Femur (tissue), 1 donor: Measurements from ENCODE around the gene CISD1.
"Not testable (repeated sequence)": the region's sequence is repeated elsewhere in the genome, so short reads cannot be mapped to it uniquely, and the experiment has no call there.

Experiments used
- DNase-seq: peaks from one replicate; pipeline ENCODE4 v3.0.0-alpha.2; 2017

CISD1 gene

DNA sequence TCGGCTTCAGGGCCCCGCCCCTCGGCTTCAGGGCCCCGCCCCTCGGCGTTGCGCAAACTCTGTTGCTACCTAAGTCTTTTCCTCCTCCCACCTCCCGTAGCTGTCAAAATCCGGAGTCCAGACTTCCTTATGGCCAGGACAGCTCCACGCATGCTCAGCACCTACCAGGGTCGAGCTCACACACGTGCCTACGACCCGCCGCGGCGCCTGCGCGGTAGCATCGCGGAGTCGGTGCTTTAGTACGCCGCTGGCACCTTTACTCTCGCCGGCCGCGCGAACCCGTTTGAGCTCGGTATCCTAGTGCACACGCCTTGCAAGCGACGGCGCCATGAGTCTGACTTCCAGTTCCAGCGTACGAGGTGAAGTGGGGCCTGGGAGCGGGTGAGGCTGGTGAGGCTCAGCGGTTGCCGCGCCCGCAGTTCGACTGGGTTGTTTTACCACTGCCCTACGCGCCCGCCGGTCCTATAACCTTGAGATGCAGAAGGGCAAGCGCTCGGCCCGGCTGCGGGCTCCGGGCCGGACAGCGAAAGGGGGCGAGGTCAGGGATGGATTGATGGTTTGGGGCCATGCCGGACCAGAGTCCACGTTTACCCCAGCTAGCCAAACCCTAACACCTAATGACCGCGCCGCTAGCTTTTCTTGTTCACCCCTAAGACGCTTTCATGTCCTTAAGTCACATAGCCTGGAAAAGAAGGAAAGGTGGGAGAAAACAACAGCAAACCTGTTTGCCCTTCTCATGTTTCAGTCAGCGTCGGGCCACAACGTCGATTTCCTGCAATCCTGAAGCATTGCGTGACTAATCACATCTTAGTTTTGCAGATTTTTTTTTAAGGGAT is at the start of gene CISD1:
Gene CISD1, plus strand, starts transcription at position 217 of the 836 bp plus-strand sequence. Its CDS starts 112 bp downstream, at position 329.
- peak; percentile 97 for DNase-seq

DNA sequence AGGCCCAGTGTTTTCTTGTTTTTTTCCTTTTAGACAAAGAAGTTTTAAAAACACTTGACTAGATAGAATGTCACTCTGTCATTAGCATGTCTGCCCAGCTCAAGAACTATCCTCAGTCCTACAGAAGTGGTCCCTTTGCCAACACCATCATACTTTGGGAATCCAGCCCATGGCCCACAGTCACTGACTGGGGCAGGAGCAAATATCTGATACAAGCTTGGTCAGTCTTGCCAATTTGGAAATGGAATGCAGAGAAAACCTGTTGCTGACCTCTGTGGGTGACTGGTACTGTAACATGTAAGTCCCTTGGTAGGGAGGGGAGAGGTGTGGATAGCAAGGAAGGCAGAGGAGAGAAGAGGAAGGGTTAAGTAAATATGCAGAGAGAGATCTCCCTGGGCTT is 49.1 kb upstream of the CISD1 start:
- DNase-seq = no peak

DNA sequence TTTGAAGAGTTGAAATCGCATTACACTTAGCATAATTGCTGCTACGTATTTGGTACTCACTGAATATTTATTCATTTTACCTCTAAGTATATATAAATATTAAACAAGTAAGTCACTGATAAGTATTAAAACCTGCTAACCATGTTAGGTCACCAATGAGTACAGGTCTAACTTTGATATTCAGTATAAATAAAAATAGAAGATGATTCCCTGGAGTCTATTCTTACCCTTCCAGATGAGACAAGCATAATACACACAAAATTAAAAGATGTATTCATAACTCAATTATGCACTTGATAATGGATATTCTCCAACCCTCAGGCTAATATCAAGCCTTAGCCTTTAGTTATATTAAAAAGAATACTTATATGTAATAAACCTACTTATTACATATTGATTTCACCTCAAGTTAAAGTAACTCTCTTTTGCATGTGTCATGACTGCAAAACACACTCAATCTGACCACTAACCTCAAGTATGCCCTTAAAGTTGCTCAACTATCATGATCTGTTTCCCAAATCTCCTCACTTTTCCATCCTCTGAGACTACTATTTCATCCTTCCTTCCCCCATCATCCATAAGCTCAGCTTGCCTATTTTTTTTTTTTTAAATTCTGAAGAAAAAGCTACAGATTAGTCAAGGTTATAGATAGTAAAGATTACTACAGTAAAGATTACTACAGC is 48.1 kb upstream of the CISD1 start:
- DNase-seq = no peak

DNA sequence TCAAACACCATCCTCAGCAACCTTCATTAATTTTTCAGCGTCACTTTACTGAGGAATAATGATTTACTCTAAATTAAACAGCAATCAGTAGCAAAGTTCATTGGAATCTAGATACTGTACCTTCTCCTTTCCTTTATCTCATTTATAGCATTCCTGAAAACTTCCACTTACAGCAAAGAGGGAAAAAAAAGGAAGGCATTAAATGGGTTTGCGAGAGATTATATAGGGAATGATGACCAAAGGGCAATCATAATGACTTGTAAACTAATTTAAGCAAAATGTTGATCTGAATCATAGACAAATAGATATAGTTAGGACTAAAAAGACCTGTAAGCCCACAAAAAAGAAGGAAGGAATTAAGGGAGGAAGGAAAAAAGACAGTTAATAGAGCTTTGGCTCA is 43.3 kb upstream of the CISD1 start:
- DNase-seq = no peak

DNA sequence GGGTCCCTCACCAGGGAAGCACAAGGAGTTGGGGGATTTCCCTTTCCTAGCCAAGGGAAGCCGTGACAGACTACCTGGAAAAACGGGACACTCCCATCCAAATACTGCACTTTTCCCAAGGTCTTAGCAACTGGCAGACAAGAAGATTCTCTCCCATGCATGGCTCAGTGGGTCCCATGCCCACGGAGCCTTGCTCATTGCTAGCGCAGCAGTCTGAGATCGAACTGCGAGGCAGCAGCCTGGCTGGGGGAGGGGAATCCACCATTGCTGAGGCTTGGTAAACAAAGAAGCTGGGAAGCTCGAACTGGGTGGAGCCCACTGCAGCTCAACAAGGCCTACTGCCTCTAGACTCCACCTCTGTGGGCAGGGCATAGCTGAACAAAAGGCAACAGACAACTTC is 39.1 kb upstream of the CISD1 start:
- not testable (repeated sequence) for DNase-seq

DNA sequence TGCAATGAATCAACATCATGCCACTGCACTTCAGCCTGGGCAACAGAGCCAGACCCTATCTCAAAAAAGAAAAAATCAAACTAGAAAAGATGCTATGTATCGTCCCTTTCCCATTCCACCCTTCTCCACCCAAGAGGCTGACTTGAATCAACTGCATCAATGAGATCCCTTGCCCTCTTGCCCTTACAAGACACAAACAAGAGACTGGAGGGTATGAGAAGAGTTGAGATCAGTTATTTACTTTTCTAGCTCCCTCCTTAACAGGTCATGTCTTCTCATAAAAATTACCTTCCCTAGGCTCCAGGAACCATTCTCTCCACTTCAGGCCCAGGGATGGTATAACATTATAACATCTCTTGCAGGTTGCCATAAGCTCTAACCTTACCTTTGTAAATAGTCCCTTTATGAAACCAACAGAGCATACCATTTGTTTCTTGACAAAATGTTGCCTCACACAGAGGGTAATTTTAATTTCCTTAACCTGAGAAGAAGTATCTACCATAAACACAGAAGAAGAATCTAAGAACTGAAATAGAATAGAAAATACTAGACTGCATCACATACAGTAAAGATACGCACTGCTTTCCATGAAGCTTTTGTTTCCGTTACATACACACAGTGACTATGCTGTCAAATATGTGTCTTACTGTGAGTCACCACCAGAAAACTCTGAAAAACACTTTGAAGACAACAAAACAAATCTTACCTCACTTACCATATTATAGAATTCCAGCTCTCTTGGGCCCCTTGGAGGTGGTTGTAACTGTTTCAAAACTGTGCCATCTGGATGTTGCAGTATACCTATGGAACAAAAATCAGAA is 31.7 kb upstream of the CISD1 start:
- DNase-seq = no peak

DNA sequence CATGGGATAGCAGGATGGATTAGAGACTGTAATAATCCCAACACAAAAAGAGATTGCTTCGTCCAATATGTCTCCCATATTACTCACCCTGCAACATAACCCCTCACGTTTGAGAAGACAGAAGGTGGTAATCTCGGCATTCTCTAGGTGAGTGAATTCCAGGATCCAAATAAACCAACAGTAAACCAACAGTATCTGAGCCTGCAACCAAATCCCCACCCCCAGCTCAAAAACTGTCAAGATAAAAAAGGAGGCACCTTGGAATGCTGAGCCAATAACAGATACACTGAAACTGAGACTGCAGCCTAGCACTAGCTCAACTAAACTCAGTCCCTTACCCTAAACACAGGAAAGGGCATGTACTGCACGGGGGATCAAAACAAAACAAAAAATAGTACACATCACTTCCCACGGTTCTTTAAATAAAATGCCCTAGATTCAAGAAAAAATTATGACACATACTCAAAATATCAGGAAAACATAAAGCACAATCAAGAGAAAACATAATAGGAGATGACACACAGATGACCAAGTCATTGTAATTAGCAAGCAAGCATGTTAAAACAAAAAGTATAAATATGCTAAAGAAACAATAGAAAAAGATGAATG is 29.3 kb upstream of the CISD1 start:
- DNase-seq = no peak

DNA sequence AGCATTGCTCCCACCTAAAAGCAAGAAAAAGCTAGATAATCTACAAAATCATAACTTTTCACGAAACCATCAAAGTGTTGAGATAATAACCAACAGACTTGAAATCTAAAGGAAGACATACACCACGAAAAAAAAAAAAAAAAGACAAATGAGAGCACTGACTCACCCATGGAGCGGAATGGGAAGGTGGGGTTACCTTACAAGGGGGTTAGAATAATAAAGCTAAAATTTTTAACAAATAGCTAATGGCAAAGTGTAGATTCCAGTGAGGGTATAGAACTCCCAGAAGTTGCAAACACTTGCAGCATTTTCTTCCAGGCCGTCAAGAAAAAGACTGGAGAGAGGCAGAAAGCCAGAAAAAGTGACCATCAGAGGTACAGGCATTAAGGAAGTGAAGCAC is 28.4 kb upstream of the CISD1 start:
- DNase-seq = no peak

DNA sequence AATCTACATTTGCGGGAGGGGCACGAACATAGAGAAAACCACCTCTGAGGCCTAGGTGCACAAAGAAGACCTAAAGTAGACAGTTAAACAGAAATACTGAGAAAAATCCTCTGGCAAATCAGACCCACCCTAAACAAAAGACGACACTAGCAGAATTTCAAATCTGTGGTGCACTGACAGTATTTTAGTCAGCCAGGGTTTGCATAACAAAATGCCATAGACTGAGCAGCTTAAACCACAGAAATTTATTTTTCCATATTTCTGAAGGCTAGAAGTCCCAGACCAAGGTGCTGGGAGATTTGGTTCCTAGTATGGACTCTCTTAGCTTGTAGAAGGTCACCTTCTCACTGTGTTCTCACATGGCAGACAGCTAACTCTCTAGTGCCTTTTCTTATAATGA is 27.6 kb upstream of the CISD1 start:
- DNase-seq = no peak

DNA sequence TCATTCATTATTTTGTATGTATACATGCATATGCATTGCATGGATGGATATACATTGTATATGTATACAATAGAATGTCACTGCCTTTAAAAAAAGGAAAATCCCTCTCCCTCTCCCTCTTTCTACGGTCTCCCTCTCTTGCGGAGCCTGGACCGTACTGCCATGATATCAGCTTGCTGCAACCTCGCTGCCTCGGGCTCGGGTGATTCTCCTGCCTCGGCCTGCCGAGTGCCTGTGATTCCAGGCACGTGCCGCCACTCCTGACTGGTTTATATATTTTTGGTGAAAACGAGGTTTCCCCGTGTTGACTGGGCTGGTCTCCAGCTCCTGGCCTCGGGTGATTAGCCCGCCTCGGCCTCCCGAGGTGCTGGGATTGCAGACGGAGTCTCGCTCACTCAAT is 25.7 kb upstream of the CISD1 start:
- no peak for DNase-seq

DNA sequence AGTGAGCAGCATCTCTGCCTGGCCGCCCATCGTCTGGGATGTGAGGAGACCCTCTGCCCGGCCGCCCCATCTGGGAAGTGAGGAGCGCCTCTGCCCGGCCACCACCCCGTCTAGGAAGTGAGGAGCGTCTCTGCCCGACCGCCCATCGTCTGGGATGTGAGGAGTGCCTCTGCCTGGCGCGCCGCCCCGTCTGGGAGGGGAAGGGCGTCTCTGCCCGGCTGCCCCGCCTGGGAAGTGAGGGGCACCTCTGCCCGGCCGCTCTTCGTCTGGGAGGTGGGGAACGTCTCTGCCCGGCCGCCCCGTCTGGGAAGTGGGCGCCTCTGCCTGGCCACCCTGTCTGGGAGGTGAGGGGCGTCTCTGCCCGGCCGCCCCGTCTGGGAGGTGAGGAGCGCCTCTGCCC is 25.2 kb upstream of the CISD1 start:
- not testable (repeated sequence) for DNase-seq

DNA sequence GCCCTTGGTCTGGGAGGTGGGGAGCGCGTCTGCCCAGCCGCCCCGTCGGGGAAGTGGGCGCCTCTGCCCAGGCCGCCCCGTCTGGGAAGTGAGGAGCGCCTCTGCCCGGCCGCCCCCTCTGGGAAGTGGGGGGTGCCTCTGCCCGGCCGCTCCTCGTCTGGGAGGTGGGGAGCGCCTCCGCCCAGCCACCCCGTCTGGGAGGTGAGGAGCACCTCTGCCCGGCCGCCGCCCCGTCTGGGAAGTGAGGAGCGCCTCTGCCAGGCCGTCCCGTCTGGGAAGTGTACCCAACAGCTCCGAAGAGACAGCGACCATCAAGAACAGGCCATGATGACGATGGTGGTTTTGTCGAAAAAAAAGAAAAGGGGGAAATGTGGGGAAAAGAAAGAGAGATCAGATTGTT is 24.7 kb upstream of the CISD1 start:
- not testable (repeated sequence) for DNase-seq

DNA sequence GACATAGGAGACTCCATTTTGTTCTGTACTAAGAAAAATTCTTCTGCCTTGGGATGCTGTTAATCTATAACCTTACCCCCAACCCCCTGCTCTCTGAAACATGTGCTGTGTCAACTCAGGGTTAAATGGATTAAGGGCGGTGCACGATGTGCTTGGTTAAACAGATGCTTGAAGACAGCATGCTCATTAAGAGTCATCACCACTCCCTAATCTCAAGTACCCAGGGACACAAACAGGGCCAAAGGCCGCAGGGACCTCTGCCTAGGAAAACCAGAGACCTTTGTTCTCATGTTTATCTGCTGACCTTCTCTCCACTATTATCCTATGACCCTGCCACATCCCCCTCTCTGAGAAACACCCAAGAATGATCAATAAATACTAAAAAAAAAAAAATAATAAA is 24.3 kb upstream of the CISD1 start:
- DNase-seq = not testable (repeated sequence)

DNA sequence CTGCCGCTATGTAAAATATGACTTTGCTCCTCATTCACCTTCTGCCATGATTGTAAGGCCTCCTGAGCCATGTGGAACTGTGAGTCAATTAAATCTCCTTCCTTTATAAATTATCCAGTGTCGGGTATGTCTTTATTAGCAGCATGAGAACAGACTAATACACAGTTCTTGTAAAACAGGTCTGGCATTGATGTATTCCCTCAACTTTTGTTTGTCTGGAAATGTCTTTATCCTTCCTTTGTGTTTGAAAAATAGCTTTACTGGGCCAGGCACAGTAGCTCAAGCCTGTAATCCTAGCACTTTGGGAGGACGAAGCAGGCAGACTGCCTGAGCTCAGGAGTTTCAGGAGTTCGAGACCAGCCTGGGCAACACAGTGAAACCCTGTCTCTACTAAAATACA is 15.8 kb upstream of the CISD1 start:
- no peak for DNase-seq

DNA sequence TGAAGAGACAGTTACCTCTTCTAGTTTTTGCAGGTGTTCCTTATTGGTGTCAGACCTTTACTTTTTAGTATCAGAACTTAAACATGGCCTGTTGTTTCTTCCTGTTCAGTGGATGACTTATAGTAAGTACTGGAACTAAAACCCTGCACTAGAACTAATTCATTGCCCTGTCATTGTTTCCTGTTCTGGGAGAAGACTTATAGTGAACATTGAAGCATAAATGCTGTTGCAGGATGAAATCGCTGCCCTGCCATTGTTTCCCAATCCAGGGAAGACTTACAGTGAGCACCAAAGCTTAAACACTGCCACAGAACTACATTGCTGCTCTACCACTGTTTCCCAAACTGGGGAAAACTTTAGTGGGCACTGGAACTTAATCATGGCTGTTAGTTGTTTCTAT is 14.3 kb upstream of the CISD1 start:
- no peak for DNase-seq

DNA sequence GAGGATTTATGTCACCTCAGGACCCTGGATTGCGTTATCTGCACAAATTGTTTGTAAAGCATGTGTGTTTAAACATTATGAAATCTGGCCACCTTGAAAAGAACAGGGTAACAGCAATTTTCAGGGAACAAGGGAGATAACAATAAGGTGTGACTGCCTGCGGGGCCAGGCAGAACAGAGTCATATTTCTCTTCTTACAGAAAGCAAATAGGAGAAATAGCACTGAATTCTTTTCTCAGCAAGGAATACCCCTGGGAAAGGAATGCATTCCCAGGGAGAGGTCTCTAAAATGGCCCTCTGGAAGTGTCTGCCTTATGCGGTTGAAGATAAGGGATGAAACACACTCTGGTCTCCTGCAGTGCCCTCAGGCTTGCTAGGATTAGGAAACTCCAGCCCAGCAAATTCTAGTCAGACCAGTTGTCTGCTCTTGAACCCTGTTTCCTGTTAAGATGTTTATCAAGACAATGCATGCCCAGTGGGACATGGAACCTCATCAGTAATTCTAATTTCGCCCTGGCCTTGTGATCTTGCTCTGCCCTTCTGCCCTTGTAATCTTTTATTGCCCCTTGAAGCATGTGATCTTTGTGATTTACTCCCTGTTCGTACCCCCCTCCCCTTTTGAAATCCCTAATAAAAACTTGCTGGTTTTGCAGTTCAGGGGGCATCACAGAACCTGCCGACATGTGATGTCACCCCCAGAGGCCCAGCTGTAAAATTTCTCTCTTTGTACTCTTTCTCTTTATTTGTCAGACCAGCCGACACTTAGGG is 12.8 kb upstream of the CISD1 start:
- DNase-seq = not testable (repeated sequence)

DNA sequence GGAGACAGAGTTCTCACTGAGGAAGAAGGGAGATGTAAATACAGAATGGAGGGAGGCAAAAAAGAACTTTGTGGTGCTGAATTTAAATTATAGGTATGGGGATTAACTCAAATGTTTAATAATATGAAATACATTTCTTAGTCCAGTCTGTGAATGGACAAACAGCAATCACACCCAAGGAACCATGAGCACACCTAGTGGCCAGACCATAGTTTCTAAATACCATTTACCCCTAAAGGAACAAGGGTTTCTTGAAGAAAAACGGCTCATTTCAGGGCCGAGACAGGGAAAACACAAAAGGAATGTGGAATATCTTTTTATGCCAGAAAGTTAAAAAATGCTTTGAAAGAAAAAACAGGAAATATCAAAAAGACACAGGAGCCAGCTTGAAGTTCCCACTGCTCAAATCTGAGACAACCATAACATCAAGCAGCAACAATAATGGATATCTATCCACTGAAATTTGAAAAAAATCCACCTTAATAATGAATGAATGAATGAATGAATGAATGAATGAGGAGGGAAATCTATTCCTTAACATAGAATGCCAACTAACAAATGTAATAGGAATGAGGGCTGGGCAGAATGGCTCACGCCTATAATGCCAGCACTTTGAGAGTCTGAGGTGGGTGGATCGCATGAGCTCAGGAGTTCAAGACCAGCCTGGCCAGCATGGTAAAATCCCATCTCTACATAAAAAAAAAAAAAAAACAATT is 9.8 kb upstream of the CISD1 start:
- no peak for DNase-seq

DNA sequence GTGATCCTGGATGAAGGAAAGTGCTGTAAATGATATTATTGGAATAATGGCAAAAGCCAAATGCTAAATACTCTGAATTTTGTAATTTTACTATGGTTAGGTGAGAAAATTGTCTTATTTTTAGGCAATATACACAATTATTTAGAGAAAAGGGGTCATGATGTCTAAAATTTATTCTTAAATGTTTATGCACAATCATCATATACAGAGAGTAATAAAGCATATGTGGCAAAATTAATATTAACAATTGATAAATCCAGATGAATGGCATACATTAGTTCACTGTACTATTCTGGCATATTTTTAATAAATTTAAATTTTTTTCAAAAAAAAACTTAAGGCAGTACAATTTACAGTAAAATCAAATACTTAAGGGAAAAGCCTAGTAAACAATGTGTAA is 8.6 kb upstream of the CISD1 start:
- no peak for DNase-seq

DNA sequence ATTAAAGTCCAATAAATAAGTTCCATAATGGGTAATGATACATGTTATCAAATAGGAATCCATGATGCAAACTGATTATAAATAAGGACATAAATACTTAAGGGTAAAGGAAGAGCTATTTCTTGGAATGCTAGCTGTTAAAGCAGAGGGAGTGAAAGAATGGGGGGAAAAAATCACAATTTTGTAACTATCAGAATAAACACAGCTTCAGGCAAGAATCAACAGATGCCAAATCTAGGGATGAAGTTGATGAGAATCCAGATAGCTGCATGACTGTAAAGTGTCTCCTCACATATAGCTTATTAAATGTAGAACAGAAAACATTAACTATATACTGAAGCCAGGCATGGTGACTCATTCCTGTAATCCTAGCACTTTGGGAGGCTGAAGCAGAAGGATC is 6.2 kb upstream of the CISD1 start:
- no peak for DNase-seq

DNA sequence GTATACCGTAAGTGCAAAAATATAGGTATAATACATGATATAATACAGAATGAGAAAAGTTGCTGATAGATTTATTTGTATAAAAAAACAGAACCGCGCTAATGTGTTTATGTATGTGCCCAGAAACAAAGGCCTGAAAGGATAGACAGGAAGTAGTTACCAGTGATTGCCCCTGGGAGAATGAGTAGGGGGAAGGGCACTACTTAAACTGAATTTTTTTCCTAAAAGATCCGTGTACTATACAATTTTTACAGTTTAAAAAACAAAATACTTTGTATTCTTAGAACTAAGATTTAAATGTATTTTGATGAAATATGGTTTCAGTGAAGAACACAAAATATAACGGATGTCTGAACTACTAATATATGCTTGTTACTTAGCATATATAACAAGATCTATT is 4.2 kb upstream of the CISD1 start:
- DNase-seq = no peak

DNA sequence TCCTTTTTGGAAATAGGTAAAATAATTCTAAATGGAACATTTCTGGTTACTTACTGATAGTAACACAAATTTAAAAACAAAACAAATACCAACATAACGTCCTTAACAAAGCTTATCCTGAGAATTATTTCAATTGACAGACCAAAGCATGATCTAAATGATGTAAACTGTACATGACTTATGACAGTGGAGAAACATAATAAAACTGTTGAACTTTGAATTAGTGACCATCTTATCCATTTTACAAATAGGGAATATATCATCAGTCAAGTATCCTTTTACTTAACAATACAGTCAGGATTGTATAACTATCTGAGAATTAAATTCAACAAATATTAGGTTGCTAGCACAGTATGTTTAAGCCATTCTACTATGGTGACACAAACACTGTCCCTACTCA is 3.7 kb upstream of the CISD1 start:
- DNase-seq = no peak
